ENCODE measurements around the gene NWD2.
A peak's percentile ranks its signal among the peaks of the same experiment; 100 is the strongest.

NWD2 gene

GRCh38 chr4:37443137-37443536 lies 198.6 kb downstream of the NWD2 start:
- DNase-seq = no peak

GRCh38 chr4:37445023-37445422 lies 200.5 kb downstream of the NWD2 start:
- no peak for DNase-seq

GRCh38 chr4:37446016-37446415 lies 201.5 kb downstream of the NWD2 start:
- DNase-seq = no peak

GRCh38 chr4:37447886-37448285 lies 203.3 kb downstream of the NWD2 start:
- DNase-seq = no peak

GRCh38 chr4:37450309-37450708 lies 205.8 kb downstream of the NWD2 start:
- no peak for DNase-seq

GRCh38 chr4:37450911-37451310 lies 206.4 kb downstream of the NWD2 start:
- no peak for DNase-seq

GRCh38 chr4:37451656-37452055 lies 207.1 kb downstream of the NWD2 start:
- no peak for DNase-seq

- peak; percentile 33 for DNase-seq
Measured at GRCh38 chr4:37452952-37453280, 208.4 kb downstream of the NWD2 start.

GRCh38 chr4:37453281-37453998 lies 208.9 kb downstream of the NWD2 start:
- DNase-seq = peak; percentile 58

- DNase-seq = no peak
Measured at GRCh38 chr4:37453999-37454800, 209.7 kb downstream of the NWD2 start.

- DNase-seq = no peak
Measured at GRCh38 chr4:37455301-37456131, 211.0 kb downstream of the NWD2 start.

- DNase-seq = no peak
Measured at GRCh38 chr4:37461801-37462200, 217.3 kb downstream of the NWD2 start.

GRCh38 chr4:37463033-37463856 lies 218.7 kb downstream of the NWD2 start:
- no peak for DNase-seq

GRCh38 chr4:37464373-37465128 lies 220.0 kb downstream of the NWD2 start:
- no peak for DNase-seq

GRCh38 chr4:37465296-37465695 lies 220.8 kb downstream of the NWD2 start:
- DNase-seq = no peak

GRCh38 chr4:37465845-37466244 lies 221.3 kb downstream of the NWD2 start:
- DNase-seq = no peak

GRCh38 chr4:37467223-37467622 lies 222.7 kb downstream of the NWD2 start:
- no peak for DNase-seq

- DNase-seq = no peak
Measured at GRCh38 chr4:37467824-37468223, 223.3 kb downstream of the NWD2 start.

- DNase-seq = no peak
Measured at GRCh38 chr4:37469286-37469685, 224.7 kb downstream of the NWD2 start.

GRCh38 chr4:37470245-37470644 lies 225.7 kb downstream of the NWD2 start:
- DNase-seq = no peak

- DNase-seq = no peak
Measured at GRCh38 chr4:37471093-37471492, 226.6 kb downstream of the NWD2 start.

- no peak for DNase-seq
Measured at GRCh38 chr4:37471971-37472370, 227.4 kb downstream of the NWD2 start.

Data from activated naive CD4-positive, alpha-beta T cell treated with anti-CD3 and anti-CD28 coated beads, Interleukin-2, amount 50 U/mL, for 16 hours (primary cell).